Pulmonary artery endothelial cell (primary cell): ENCODE measurements around the gene UCK1. TPM values are rescaled to one million over a fixed set of nuclear protein-coding genes. Genes with fewer than 3 reads are reported as not detected.
"Not testable (repeated sequence)": the region's sequence is repeated elsewhere in the genome, so short reads cannot be mapped to it uniquely, and the experiment has no call there.

ENCODE experiments used
- DNase-seq: peaks from one replicate; pipeline ENCODE4 v3.0.0-alpha.2; 2011; ENCODE audit warnings: low read depth, low spot score
- total RNA-seq: library from RNA; depleted of rRNA; stranded (reverse); fragments of >200 nt; gene quantifications from 2 replicates; pipeline ENCODE4 v1.2.3, GENCODE V29; 2014

UCK1 gene
- total RNA-seq, 1 donor from 2014 or later, result 21.9 TPM

- DNase-seq, result no peak
Observed at GRCh38 chr9:131523451-131524435, 7.3 kb downstream of the UCK1 start.

- DNase-seq, result no peak
Observed at GRCh38 chr9:131523086-131523388, 8.0 kb downstream of the UCK1 start.

GRCh38 chr9:131522257-131523085 lies 8.6 kb downstream of the UCK1 start:
- DNase-seq, result no peak

GRCh38 chr9:131521822-131522221 lies 9.2 kb downstream of the UCK1 start:
- DNase-seq, result no peak

GRCh38 chr9:131521203-131521602 lies 9.9 kb downstream of the UCK1 start:
- no peak for DNase-seq

- no peak for DNase-seq
Observed at GRCh38 chr9:131520503-131520902, 10.6 kb downstream of the UCK1 start.

- no peak for DNase-seq
Observed at GRCh38 chr9:131518553-131518952, 12.5 kb downstream of the UCK1 start.

- no peak for DNase-seq
Observed at GRCh38 chr9:131517761-131518190, 13.3 kb downstream of the UCK1 start.

GRCh38 chr9:131516930-131517329 lies 14.1 kb downstream of the UCK1 start:
- DNase-seq, result no peak

GRCh38 chr9:131516100-131516499 lies 15.0 kb downstream of the UCK1 start:
- DNase-seq, result no peak

- DNase-seq, result not testable (repeated sequence)
Observed at GRCh38 chr9:131515559-131516031, 15.5 kb downstream of the UCK1 start.

GRCh38 chr9:131513177-131513576 lies 17.9 kb downstream of the UCK1 start:
- DNase-seq, result no peak

- DNase-seq, result no peak
Observed at GRCh38 chr9:131511880-131512279, 19.2 kb downstream of the UCK1 start.

- no peak for DNase-seq
Observed at GRCh38 chr9:131511416-131511815, 19.6 kb downstream of the UCK1 start.

GRCh38 chr9:131505012-131505411 lies 26.1 kb downstream of the UCK1 start:
- DNase-seq, result no peak

- no peak for DNase-seq
Observed at GRCh38 chr9:131503626-131504465, 27.2 kb downstream of the UCK1 start.

- DNase-seq, result peak; percentile 33
Observed at GRCh38 chr9:131502781-131503625, 28.1 kb downstream of the UCK1 start, which contains the start of gene POMT1. TSS of gene POMT1 (plus strand) at chr9:131502918. CDS start at chr9:131504219, 1,301 bp downstream.

- no peak for DNase-seq
Observed at GRCh38 chr9:131500939-131501541, 30.0 kb downstream of the UCK1 start.

- no peak for DNase-seq
Observed at GRCh38 chr9:131500377-131500776, 30.7 kb downstream of the UCK1 start.

- DNase-seq, result no peak
Observed at GRCh38 chr9:131499254-131499767, 31.8 kb downstream of the UCK1 start.
